SU-DHL-6 (cell line): ENCODE results near the gene PPP6R2.

Source experiments
- EZH2phosphoT487 ChIP-seq: fragments of 200-600 bp; sonication (generic), shearing (Covaris generic); conservative IDR thresholded peaks from 2 replicates; pipeline ENCODE4 v1.6.1; 2018; ENCODE audit warnings: mild to moderate bottlenecking, antibody characterized with exemption, low read length, moderate library complexity, mixed read lengths
- TF ChIP-seq, protein P1 (sequence below): fragments of 200-600 bp; sonication (generic); IDR thresholded peaks from one replicate; pipeline ENCODE4 v1.5.1; 2017; ENCODE audit warnings: antibody characterized with exemption, mild to moderate bottlenecking, low read length, moderate library complexity; ENCODE audit not compliant: insufficient read depth, poor library complexity, severe bottlenecking

DNA sequence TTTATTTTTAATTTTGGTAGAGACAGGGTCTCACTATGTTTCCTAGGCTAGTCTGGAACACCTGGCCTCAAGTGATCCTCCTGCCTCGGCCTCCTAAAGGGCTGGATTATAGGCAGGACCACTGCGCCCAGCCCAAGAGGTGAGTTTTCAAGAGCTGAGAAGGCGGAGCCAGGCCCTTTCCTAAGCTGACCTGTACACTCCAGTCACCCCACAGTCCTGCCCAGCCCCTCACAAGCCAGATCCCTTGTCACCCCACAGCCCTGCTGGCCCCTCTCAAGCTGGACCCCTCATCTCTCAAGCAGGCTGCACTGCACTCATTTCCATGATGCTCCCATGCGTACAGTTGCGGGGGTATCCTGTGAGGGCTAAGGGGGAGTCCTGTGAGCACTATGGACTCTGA, 19.2 kb upstream of the PPP6R2 start:
- TF ChIP-seq, protein P1, sequence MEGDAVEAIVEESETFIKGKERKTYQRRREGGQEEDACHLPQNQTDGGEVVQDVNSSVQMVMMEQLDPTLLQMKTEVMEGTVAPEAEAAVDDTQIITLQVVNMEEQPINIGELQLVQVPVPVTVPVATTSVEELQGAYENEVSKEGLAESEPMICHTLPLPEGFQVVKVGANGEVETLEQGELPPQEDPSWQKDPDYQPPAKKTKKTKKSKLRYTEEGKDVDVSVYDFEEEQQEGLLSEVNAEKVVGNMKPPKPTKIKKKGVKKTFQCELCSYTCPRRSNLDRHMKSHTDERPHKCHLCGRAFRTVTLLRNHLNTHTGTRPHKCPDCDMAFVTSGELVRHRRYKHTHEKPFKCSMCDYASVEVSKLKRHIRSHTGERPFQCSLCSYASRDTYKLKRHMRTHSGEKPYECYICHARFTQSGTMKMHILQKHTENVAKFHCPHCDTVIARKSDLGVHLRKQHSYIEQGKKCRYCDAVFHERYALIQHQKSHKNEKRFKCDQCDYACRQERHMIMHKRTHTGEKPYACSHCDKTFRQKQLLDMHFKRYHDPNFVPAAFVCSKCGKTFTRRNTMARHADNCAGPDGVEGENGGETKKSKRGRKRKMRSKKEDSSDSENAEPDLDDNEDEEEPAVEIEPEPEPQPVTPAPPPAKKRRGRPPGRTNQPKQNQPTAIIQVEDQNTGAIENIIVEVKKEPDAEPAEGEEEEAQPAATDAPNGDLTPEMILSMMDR, result no peak
- no peak for TF ChIP-seq EZH2phosphoT487
